SKM-1 treated with dmso at 0.1 percent for 144 hours (cell line): Measurements from ENCODE around the gene REV3L.
"Not testable (repeated sequence)": the region's sequence is repeated elsewhere in the genome, so short reads cannot be mapped to it uniquely, and the experiment has no call there.

Experiments
- DNase-seq: peaks from one replicate; lab custom pipeline; 2025; ENCODE audit not compliant: unreplicated experiment; lab: John Stamatoyannopoulos, UW

Gene REV3L

DNA sequence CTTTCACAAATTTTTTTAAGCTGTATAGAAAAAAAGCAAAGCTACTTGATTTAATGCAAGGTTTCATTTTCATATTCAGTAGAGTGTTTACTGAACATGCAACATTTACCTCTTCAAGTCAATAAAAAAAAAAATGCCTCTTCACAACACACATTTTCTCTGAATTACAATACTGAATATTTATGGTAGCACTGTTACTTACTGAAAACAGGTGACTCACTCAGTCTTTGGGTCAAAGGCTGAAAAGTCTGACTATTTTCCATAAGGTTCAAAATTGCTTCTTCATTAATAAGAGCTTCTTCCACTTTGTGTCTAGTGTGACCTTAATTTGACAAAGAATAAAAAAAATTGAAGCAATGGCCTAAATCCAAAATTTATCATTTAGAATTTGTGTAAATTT lies 101.9 kb downstream of the REV3L start:
- no peak for DNase-seq

DNA sequence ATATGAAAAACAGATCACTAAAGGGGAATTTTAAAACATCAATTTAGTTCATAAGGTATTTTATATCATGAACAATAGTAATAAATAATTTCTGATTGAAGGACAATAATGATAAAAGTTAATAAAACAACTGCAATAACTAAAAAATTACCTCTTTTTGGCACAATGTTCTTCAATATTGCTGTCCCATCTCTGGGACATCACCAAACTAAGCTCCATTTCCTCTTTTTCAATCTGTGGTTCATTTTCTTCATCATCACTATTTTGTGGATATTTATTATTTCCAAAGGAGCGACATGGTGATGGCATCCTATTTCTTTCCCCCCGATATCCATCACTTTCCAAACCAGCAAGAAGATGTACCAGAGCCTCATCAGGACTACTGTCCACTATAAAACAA lies 103.2 kb downstream of the REV3L start:
- no peak for DNase-seq

DNA sequence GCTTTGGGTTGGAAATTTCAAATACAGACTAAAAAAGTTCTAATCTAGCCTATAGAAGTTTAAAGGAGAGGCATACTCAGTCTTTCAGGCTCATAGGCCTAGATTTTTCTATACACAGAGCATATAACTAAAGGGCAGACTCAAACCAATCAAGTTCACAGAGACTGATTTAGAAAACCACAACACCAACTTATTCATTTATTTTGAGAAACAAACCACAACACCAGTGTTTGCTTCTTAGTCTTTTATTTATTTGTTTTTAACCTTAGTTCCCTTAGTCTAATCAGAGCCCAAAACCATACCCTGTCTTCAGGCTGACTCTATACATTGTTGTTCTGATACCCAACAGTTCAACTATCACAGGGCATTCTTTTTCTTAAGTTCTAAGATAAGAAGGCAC lies 103.7 kb downstream of the REV3L start:
- no peak for DNase-seq

DNA sequence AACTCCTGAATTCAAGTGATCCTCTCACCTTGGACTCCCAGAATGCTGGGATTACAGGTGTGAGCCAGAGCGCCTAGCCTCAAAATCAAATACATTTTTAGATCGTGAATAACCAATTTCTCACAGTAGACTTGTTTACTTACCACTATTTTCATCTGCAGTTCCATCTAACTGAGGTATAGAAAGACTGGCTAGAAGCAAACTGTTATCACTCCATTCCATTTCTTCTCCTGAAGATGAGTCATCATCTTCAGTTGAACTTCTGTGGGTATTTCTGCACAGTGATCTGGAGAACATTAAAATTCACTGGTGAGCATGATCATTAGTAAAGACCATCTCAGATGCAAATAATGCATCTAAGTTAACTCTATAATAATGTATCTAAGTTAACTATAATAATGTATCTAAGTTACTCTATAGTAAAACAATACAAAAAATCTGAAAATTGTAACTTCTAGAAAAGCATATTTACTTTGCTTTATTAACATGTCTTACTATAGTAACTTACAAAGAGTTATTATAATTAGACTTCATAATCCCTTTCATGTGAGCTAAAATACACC lies 105.4 kb downstream of the REV3L start:
- no peak for DNase-seq

DNA sequence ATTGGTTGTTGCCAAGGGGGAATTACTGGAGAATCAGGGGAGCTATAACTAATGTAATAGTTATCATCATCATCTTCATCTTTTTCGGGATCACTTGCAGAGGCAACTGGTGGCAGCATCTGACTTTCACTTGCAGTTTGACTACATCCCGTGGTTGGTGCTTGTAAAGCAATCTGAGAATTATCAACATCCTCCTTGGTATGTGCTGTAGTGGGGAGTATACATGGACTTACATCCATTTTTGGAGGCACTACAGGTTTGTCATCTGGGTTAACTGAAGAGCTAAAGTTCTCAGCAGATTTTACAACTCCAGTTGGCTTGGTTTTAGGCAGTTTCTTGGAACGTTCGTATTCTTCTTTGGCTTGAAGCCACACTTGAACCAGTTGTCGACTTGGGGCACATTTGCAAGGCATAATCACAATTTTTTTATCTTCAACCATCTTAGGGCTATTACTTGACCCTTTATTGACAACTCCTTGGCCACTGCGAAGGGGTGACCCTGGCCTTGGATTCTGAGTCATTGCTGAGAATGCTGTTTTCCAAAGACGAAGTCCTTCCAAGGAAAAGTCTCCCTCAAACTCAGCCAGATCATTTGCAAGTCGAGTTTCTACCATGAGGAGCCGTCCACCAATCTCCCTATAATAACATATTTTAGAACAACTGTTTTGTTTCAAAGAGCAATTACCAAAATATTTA lies 115.5 kb downstream of the REV3L start:
- no peak for DNase-seq

DNA sequence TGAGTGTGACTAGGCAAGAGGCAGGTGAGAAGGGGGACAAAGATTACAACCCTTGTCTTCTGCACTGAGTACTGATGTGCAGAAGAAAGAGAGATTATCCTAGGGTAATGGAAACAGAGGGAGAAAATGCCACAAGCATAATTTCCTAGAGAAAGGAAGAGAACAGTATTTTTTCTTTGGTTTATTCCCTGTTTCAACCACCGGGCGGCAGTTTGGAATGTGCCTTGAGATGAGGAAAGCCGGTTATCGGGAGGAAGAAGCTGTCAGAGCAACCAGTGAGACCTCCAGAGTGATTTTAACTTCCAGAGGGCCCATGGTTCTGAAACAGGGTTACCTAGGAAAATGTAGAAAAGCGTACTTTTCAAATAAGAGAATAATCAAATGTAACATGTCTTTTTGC lies 121.4 kb downstream of the REV3L start:
- DNase-seq: peak; percentile 16

- DNase-seq: no peak
These were observed 124.6 kb downstream of the REV3L start for GRCh38 chr6:111358454-111358853.

GRCh38 chr6:111357705-111358104 lies 125.3 kb downstream of the REV3L start:
- DNase-seq: no peak

GRCh38 chr6:111356551-111356950 lies 126.5 kb downstream of the REV3L start:
- no peak for DNase-seq

DNA sequence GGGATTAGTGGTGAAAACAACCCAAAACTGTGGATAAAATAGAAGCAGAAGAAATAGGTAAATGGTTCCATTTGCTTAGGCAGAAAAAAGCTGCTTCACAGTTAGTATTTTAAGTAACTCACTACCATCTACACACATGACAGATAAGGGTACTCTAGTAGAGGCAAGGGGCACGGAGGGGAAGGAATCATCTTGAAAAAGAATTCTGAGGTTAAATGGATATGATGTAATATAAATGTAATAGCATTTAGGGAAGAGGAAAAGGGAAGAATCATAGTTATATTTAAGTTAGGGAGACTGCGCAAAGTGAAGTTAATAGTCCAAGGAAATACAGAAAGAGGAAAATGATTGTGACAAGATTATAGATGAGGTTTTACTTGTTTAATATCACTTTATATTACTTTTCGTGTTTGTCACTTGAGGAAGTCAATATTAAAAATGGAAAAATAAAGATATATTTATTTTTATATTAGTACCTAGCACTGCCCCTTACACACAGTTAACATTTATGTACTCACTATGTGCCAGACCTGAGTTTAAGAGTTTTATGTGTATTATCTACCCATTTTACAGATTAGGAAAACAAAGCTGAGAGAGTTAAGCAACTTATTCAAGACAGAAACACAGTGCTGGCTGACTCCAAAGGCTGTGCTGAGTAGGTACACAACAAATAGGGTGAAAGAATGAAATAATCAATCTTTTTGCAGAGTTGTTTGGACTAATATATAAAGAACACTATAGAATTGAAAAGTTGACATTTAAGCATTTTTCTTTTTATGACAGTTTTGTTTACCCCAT lies 128.1 kb downstream of the REV3L start:
- no peak for DNase-seq

- DNase-seq: no peak
These were observed 129.0 kb downstream of the REV3L start for GRCh38 chr6:111353912-111354462.

GRCh38 chr6:111347589-111347988 lies 135.4 kb downstream of the REV3L start:
- no peak for DNase-seq

DNA sequence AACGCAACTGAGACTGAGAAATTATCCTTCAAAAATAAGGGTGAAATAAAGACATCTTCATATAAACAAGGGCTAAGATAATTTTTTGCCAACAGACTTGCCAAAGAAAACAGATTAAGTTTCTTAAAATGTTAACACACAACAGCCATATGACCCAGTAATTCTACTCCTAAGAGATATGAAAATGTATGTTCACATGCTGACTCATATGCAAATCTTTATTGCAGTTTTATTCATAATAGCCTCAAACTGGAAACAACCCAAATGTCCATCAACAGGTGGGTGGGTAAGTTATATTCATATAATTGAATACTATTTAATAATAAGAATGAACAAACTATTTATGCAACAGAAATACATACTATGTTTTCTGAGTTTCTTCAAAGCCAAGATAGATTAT lies 140.1 kb downstream of the REV3L start:
- DNase-seq: no peak

DNA sequence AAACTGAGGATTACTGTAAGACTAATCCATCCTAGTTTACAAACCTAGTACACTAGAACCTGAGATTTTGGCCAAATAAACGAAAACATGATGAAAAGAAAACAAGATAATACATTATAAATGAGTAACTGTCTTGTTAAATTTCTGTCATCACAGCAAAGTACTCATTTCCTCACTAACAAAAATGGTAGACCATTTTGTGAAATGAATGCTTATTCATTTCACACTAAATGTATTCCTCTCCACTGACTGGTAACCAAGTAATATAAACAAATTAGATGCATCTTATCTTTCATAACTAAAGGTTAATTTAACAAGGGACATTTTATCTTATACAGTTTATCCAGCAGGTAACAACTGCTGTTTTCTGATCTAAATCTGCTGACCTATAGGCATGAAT lies 143.7 kb downstream of the REV3L start:
- no peak for DNase-seq

GRCh38 chr6:111338843-111339242 lies 144.2 kb downstream of the REV3L start:
- DNase-seq: no peak

DNA sequence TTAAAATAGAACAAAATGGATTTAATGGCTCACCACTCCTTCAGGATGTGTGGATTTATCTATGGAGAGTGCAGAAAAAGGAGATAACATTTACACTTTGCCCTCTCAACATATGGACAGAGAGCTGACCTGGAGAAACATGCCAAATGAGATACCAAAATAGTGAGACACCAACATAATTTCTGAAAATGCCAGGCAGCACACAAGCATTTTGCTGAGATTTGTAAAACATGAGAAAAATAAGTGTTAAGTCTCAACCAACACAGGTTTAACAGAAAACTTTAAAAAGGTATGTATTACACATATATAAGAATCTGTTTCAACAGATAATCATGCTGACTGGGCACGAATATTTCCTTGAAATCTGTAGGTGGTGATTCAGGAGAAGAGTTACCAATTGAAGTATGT lies 145.2 kb downstream of the REV3L start:
- no peak for DNase-seq

- DNase-seq: no peak
These were observed 153.0 kb downstream of the REV3L start for GRCh38 chr6:111329882-111330633.

DNA sequence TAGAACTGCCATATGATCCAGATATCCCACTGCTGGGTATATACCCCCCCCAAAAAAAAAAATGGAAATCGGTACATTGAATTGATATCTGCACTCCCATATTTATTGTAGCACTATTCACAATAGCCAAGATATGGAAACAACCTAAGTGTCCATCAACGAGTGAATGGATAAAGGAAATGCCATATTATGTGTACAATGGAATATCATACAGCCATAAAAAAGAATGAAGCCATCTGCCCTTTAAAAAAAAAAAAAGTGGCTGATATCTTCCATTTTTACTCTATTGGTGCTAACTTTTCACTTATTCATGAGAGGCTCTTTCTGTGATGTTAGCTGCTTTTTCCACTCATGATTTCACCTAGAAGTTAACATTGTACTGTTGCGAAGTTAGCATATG lies 156.5 kb downstream of the REV3L start:
- no peak for DNase-seq

DNA sequence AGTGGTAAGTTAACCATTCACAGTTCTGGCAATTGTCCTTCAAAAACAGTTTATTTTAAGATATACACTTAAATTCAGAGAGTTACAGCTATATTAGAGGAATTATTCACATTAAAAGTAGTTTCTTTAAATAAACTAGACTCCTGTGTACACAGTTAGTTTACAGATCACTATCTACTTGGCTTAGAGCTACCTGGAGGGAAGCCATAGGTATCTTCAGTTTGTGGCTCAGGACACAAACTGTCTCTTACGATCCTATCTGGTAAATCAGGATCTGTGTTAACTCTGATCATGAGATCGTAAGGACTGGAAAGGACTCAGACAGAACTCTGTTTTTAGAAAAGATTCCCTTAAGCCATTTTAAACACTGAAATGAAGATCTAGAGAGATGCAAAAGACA lies 160.9 kb downstream of the REV3L start:
- no peak for DNase-seq

DNA sequence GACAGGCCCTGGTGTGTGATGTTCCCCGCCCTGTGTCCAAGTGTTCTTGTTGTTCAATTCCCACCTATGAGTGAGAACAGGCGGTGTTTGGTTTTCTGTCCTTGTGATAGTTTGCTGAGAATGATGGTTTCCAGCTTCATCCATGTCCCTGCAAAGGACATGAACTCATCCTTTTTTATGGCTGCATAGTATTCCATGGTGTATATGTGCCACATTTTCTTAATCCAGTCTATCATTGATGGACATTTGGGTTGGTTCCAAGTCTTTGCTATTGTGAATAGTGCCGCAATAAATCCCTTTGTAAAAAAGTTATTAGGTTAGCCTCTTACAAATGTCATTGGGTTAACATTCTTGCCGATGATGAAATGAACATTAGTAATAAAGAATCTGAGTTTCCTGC lies 175.1 kb downstream of the REV3L start:
- not testable (repeated sequence) for DNase-seq

GRCh38 chr6:111307275-111307858 lies 175.7 kb downstream of the REV3L start:
- no peak for DNase-seq
